K562 (cell line): ENCODE measurements around the gene CPT1C. TPM values are rescaled to one million over a fixed set of nuclear protein-coding genes. Genes with fewer than 3 reads are reported as not detected.
A peak's percentile ranks its signal among the peaks of the same experiment; 100 is the strongest.

ENCODE experiments used
- CREM ChIP-seq: IDR thresholded peaks from 2 replicates; pipeline ENCODE4 v1.6.1; 2014; ENCODE audit warnings: antibody characterized with exemption, low read depth
- DDX20 ChIP-seq: fragments of 450-650 bp; IDR thresholded peaks from 2 replicates; pipeline ENCODE4 v1.6.1; 2016; ENCODE audit warnings: missing genetic modification characterization, low read depth, mild to moderate bottlenecking, missing compliant biosample characterization, moderate library complexity
- ELF4 ChIP-seq: fragments of 450-650 bp; formaldehyde crosslinking; IDR thresholded peaks from 2 replicates; pipeline ENCODE4 v1.4.0; 2022; ENCODE audit warnings: missing genetic modification characterization
- EP400 ChIP-seq: fragments of 450-650 bp; IDR thresholded peaks from 2 replicates; pipeline ENCODE4 v1.6.1; 2017; ENCODE audit warnings: antibody characterized with exemption, mild to moderate bottlenecking, moderate library complexity
- ESRRA ChIP-seq: fragments of 450-650 bp; IDR thresholded peaks from 2 replicates; pipeline ENCODE4 v1.6.1; 2014; ENCODE audit warnings: low read depth, mild to moderate bottlenecking, moderate library complexity, borderline replicate concordance
- FUS ChIP-seq: fragments of 200-400 bp; formaldehyde crosslinking; optimal IDR thresholded peaks from 2 replicates; pipeline ENCODE3; 2017; ENCODE audit warnings: low read depth, low read length
- HIVEP1 ChIP-seq: fragments of 250-450 bp; sonication (Bioruptor Pico); IDR thresholded peaks from 2 replicates; pipeline ENCODE4 v1.4.0; 2020; ENCODE audit warnings: mild to moderate bottlenecking
- KDM2B ChIP-seq: fragments of 250-450 bp; sonication (Bioruptor Pico); IDR thresholded peaks from 2 replicates; pipeline ENCODE4 v1.8.0; 2021; ENCODE audit warnings: mild to moderate bottlenecking, moderate library complexity
- MED1 ChIP-seq: sonication (generic); formaldehyde crosslinking; IDR thresholded peaks from 2 replicates; pipeline ENCODE4 v1.8.1; 2023; ENCODE audit warnings: missing genetic modification reagents, borderline replicate concordance
- MITF ChIP-seq: IDR thresholded peaks from 2 replicates; pipeline ENCODE4 v1.6.1; 2014; ENCODE audit warnings: antibody characterized with exemption
- PATZ1 ChIP-seq: fragments of 250-450 bp; sonication (Bioruptor Pico); IDR thresholded peaks from 2 replicates; pipeline ENCODE4 v1.5.0; 2020; ENCODE audit warnings: mild to moderate bottlenecking, borderline replicate concordance
- PHTF2 ChIP-seq: fragments of 250-450 bp; sonication (Bioruptor Pico); IDR thresholded peaks from 2 replicates; pipeline ENCODE4 v1.5.0; 2021; ENCODE audit warnings: mild to moderate bottlenecking
- RFX1 ChIP-seq: fragments of 450-650 bp; IDR thresholded peaks from 2 replicates; pipeline ENCODE4 v1.6.1; 2016; ENCODE audit warnings: mild to moderate bottlenecking, moderate library complexity
- RNF2 ChIP-seq: sonication (generic); IDR thresholded peaks from 2 replicates; pipeline ENCODE4 v1.6.1; 2016
- SMARCE1 ChIP-seq: fragments of 450-650 bp; IDR thresholded peaks from 2 replicates; pipeline ENCODE4 v1.7.1; 2016; ENCODE audit warnings: mild to moderate bottlenecking
- TARDBP ChIP-seq: fragments of 450-650 bp; IDR thresholded peaks from 2 replicates; pipeline ENCODE4 v1.6.1; 2016
- TCF3 ChIP-seq: sonication (generic); formaldehyde crosslinking; IDR thresholded peaks from 2 replicates; pipeline ENCODE4 v1.4.0; 2020; ENCODE audit warnings: mild to moderate bottlenecking, missing genetic modification reagents
- XRCC4 ChIP-seq: IDR thresholded peaks from one replicate; pipeline ENCODE4 v1.6.1; 2011; ENCODE audit not compliant: insufficient read depth, insufficient read length; ENCODE audit errors: extremely low read depth
- ZBED1 ChIP-seq: IDR thresholded peaks from 2 replicates; pipeline ENCODE4 v1.6.1; 2014
- ZKSCAN1 ChIP-seq: fragments of 150-350 bp; IDR thresholded peaks from 2 replicates; pipeline ENCODE4 v1.6.1; 2016; ENCODE audit warnings: low read depth, low read length
- ZNF143 ChIP-seq: sonication (generic); formaldehyde crosslinking; IDR thresholded peaks from 2 replicates; pipeline ENCODE4 v1.9.0; 2022; ENCODE audit warnings: mild to moderate bottlenecking, missing genetic modification reagents
- ZNF717 ChIP-seq: fragments of 250-450 bp; sonication (Bioruptor Pico); IDR thresholded peaks from 2 replicates; pipeline ENCODE4 v1.5.0; 2021
- polyA plus RNA-seq, 8 experiments: library from polyadenylated mRNA; depleted of rRNA in 4 of 8; stranded (reverse) in 5 of 8; unstranded in 3 of 8; fragments of >200 nt; fragmentation: Nextera tagmentation in 2 of 8; fragmentation: Illumina TruSeq in 1 of 8; extraction: Ambion mirVana in 2 of 8; extraction: Trizol in 1 of 8; gene quantifications; 2 replicates each; pipeline versions ENCODE4 v1.2.1 to v1.2.3, GENCODE V29; 2011 to 2014; ENCODE audit warnings: inconsistent platforms in 1 of 8, missing spikeins in 1 of 8
- total RNA-seq, 7 experiments: library from RNA; depleted of rRNA in 6 of 7; stranded (reverse); fragments of >200 nt in 6 of 7; fragmentation: Illumina TruSeq in 2 of 7; extraction: Trizol in 2 of 7; gene quantifications; 2 replicates each; pipeline versions ENCODE4 v1.2.1 to v1.2.3, GENCODE V29; 2011 to 2021; ENCODE audit warnings: low replicate concordance in 1 of 7
- TF ChIP-seq, protein P1 (sequence below): fragments of 450-650 bp; formaldehyde crosslinking; IDR thresholded peaks from 2 replicates; pipeline ENCODE4 v1.4.0; 2022; ENCODE audit warnings: missing genetic modification characterization
- TF ChIP-seq, protein P2 (sequence below): IDR thresholded peaks from 3 replicates; pipeline ENCODE4 v1.6.1; 2011; ENCODE audit warnings: borderline replicate concordance, mild to moderate bottlenecking, moderate library complexity; ENCODE audit not compliant: insufficient read length; ENCODE audit errors: extremely low read depth

Gene CPT1C
- total and polyA plus RNA-seq, 9 of the 15 experiments (the other 6 are each of a cell fraction or from before 2014, with no cell fraction given): 1.9 to 12.3 (median 3.0) TPM

DNA sequence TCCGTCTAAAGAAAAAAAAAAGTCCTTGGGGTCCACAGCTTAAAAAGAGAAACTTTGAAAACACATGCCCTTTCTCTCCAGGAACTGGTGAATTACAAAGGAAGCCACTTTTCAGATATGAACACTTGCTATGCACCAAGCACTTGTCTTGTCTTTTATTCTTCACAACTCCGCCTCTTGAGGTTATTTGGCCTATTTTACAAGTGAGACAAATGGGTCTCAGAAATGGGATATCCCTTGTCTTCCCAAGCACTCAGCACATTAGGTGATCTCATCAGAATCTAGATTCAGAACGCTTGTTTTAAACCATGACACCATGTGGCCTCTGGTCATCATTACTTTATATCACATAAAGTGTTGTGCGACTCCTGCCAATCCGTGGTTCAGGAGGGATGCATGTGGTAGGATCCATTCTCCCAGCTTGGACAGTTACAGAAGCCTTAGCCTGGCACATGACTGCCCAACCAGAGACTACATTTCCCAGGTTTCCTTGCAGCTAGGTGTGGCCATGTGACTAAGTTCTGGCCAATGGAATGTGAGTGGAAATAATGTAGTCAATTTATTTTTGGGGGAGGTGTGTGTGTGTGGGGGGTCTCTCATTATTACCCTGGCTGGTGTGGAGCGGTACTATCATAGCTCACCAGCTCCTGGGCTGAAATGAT is 58.3 kb downstream of the CPT1C start (continued):
- TF ChIP-seq MITF (peak; percentile 74; the same call in 1 of the 2 replicates), PHTF2 (CRISPR knock-in tag) (no peak), CREM (peak; percentile 39; the same call in 1 of the 2 replicates), HIVEP1 (no peak), EP400 (0 out of 2 replicates have a peak, but pooled peaks have one; percentile 26), RNF2 (no peak), FUS (no peak), PATZ1 (no peak), ZBED1 (no peak), MED1 (no peak), ELF4 (no peak), ESRRA (no peak), TARDBP (no peak), TCF3 (CRISPR knock-in tag) (no peak), ZNF717 (no peak), SMARCE1 (no peak), ZNF143 (CRISPR knock-in tag) (peak; percentile 86), KDM2B (no peak), RFX1 (no peak), XRCC4 (no peak), DDX20 (no peak), ZKSCAN1 (no peak)
- TF ChIP-seq, protein P1, sequence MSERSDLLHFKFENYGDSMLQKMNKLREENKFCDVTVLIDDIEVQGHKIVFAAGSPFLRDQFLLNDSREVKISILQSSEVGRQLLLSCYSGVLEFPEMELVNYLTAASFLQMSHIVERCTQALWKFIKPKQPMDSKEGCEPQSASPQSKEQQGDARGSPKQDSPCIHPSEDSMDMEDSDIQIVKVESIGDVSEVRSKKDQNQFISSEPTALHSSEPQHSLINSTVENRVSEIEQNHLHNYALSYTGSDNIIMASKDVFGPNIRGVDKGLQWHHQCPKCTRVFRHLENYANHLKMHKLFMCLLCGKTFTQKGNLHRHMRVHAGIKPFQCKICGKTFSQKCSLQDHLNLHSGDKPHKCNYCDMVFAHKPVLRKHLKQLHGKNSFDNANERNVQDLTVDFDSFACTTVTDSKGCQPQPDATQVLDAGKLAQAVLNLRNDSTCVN: no peak
- TF ChIP-seq, protein P2, sequence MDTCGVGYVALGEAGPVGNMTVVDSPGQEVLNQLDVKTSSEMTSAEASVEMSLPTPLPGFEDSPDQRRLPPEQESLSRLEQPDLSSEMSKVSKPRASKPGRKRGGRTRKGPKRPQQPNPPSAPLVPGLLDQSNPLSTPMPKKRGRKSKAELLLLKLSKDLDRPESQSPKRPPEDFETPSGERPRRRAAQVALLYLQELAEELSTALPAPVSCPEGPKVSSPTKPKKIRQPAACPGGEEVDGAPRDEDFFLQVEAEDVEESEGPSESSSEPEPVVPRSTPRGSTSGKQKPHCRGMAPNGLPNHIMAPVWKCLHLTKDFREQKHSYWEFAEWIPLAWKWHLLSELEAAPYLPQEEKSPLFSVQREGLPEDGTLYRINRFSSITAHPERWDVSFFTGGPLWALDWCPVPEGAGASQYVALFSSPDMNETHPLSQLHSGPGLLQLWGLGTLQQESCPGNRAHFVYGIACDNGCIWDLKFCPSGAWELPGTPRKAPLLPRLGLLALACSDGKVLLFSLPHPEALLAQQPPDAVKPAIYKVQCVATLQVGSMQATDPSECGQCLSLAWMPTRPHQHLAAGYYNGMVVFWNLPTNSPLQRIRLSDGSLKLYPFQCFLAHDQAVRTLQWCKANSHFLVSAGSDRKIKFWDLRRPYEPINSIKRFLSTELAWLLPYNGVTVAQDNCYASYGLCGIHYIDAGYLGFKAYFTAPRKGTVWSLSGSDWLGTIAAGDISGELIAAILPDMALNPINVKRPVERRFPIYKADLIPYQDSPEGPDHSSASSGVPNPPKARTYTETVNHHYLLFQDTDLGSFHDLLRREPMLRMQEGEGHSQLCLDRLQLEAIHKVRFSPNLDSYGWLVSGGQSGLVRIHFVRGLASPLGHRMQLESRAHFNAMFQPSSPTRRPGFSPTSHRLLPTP: no peak
